WERI-Rb-1 (cell line): ENCODE measurements around the gene ITM2C.

Experiments
- DNase-seq: peaks from one replicate; pipeline ENCODE4 v3.0.0-alpha.2; 2020
- H3K27ac ChIP-seq: fragments of 250-450 bp; sonication (Bioruptor Pico); 2 replicates; pipeline ENCODE4 v1.5.1; 2020; ENCODE audit warnings: mild to moderate bottlenecking, moderate library complexity
- H3K27me3 ChIP-seq: fragments of 250-450 bp; sonication (Bioruptor Pico); 2 replicates; pipeline ENCODE4 v1.5.1; 2021; ENCODE audit warnings: mild to moderate bottlenecking, low read depth, moderate library complexity; ENCODE audit not compliant: insufficient read depth, severe bottlenecking
- H3K36me3 ChIP-seq: fragments of 250-450 bp; sonication (Bioruptor Pico); 2 replicates; pipeline ENCODE4 v1.5.1; 2020; ENCODE audit warnings: mild to moderate bottlenecking, moderate library complexity
- H3K4me3 ChIP-seq: 2 replicates; pipeline ENCODE4 v1.5.1; 2011; ENCODE audit warnings: low read depth, mild to moderate bottlenecking, control low read depth, low read length
- H3K9me3 ChIP-seq: fragments of 250-450 bp; sonication (Bioruptor Pico); 2 replicates; pipeline ENCODE4 v1.5.1; 2021; ENCODE audit warnings: mild to moderate bottlenecking, moderate library complexity; ENCODE audit not compliant: severe bottlenecking
- TF ChIP-seq, protein P1 (sequence below): IDR thresholded peaks from 2 replicates; pipeline ENCODE4 v1.5.1; 2011; ENCODE audit warnings: low read depth, mild to moderate bottlenecking, control low read depth, inconsistent platforms, low read length

ITM2C gene

DNA sequence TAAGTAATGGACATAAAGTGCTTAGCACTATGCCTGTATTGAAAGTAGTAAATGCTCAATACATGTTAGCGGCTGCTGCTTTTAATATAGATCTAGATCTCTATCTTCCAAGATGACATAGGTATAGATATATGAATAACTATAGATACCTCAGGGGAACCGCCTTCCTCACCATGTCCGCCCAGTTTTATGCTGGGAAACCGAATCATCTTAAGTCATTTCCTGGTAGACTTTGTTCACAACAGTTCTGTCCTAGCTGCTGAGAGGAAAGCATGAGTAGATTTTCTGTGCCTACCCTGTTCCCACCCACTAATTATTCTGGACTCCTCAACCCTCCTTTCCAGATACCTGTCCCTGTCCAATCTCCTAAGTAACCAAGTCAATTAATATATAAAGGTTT is 21.6 kb upstream of the ITM2C start:
- H3K36me3 ChIP-seq: no peaks in the 10 kb centered on the region
- H3K4me3 ChIP-seq: no peak overlapping the region
- TF ChIP-seq, protein P1, sequence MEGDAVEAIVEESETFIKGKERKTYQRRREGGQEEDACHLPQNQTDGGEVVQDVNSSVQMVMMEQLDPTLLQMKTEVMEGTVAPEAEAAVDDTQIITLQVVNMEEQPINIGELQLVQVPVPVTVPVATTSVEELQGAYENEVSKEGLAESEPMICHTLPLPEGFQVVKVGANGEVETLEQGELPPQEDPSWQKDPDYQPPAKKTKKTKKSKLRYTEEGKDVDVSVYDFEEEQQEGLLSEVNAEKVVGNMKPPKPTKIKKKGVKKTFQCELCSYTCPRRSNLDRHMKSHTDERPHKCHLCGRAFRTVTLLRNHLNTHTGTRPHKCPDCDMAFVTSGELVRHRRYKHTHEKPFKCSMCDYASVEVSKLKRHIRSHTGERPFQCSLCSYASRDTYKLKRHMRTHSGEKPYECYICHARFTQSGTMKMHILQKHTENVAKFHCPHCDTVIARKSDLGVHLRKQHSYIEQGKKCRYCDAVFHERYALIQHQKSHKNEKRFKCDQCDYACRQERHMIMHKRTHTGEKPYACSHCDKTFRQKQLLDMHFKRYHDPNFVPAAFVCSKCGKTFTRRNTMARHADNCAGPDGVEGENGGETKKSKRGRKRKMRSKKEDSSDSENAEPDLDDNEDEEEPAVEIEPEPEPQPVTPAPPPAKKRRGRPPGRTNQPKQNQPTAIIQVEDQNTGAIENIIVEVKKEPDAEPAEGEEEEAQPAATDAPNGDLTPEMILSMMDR: no peak
- no peak overlapping the region for H3K27ac ChIP-seq
- H3K27me3 ChIP-seq: no peaks in the 10 kb centered on the region
- no peak for DNase-seq
- H3K9me3 ChIP-seq: peaks cover 6% of the 10 kb centered on the region

GRCh38 chr2:230846360-230846759 is 18.4 kb upstream of the ITM2C start:
- TF ChIP-seq, protein P1: no peak
- no peak for DNase-seq
- no peak overlapping the region for H3K27ac ChIP-seq
- H3K9me3 ChIP-seq: peaks cover 6% of the 10 kb centered on the region
- H3K36me3 ChIP-seq: no peaks in the 10 kb centered on the region
- no peaks in the 10 kb centered on the region for H3K27me3 ChIP-seq
- no peak overlapping the region for H3K4me3 ChIP-seq

GRCh38 chr2:230847883-230848388 is 16.8 kb upstream of the ITM2C start:
- no peaks in the 10 kb centered on the region for H3K27me3 ChIP-seq
- no peaks in the 10 kb centered on the region for H3K36me3 ChIP-seq
- peaks cover 6% of the 10 kb centered on the region for H3K9me3 ChIP-seq
- TF ChIP-seq, protein P1: peak; percentile 88
- H3K4me3 ChIP-seq: no peak overlapping the region
- H3K27ac ChIP-seq: 0 out of 2 replicates have a peak overlapping the region, but pooled peaks have one; percentile 29
- peak; percentile 94 for DNase-seq

GRCh38 chr2:230849633-230850357 is 14.9 kb upstream of the ITM2C start:
- no peaks in the 10 kb centered on the region for H3K27me3 ChIP-seq
- no peaks in the 10 kb centered on the region for H3K36me3 ChIP-seq
- H3K27ac ChIP-seq: no peak overlapping the region
- H3K4me3 ChIP-seq: no peak overlapping the region
- peaks cover 6% of the 10 kb centered on the region for H3K9me3 ChIP-seq
- DNase-seq: no peak
- TF ChIP-seq, protein P1: peak; percentile 36

DNA sequence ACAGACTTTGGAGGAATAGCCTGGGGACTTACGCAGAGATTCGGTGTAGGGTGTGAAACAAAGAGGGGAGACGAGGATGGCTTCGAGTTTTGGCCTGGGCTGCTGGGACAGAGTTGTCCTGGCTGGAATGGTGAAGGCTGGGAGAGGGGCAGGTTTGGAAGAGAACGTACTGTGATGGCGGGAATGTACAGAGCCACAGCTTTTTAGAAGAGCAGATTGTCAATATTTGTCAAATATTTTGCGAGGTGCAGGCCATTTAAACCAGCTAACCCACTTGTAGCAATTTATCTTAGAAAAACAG is 14.4 kb upstream of the ITM2C start:
- Histone ChIP-seq H3K9me3 (peaks cover 6% of the 10 kb centered on the region), H3K27me3 (no peaks in the 10 kb centered on the region), H3K4me3 (no peak overlapping the region), H3K36me3 (no peaks in the 10 kb centered on the region), H3K27ac (no peak overlapping the region)
- DNase-seq: no peak
- TF ChIP-seq, protein P1: no peak

DNA sequence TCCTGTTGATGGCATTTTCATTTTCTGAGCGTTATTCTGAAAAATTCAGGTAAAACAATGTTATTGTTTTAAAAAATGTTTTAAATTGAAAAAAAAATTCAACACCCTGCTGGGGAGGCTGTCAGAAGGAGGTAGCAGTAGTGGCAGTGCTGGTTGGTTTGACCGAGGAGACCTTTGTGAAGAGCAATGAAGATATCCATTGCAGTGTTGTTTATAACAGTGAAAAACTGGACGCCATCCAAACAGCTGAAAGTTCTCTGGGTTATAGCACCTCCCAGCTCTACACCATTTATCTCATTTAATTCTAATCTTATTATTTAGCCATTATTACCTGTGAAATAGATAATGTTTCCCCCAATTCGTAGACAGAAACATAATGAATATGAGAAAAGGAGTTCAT is 12.6 kb upstream of the ITM2C start:
- Histone ChIP-seq H3K27me3 (no peaks in the 10 kb centered on the region), H3K9me3 (no peaks in the 10 kb centered on the region), H3K36me3 (no peaks in the 10 kb centered on the region), H3K27ac (no peak overlapping the region), H3K4me3 (no peak overlapping the region)
- TF ChIP-seq, protein P1: no peak
- no peak for DNase-seq
